Fibroblast of the conjunctiva (primary cell): Measurements from ENCODE around the gene SAMD4A.
A peak's percentile ranks its signal among the peaks of the same experiment; 100 is the strongest.

Source experiments
- DNase-seq: peaks from one replicate; pipeline ENCODE4 v3.0.0-alpha.2; 2010; ENCODE audit warnings: low read depth

SAMD4A gene

GRCh38 chr14:54632452-54632851 lies 65.5 kb downstream of the SAMD4A start:
- DNase-seq = no peak

DNA sequence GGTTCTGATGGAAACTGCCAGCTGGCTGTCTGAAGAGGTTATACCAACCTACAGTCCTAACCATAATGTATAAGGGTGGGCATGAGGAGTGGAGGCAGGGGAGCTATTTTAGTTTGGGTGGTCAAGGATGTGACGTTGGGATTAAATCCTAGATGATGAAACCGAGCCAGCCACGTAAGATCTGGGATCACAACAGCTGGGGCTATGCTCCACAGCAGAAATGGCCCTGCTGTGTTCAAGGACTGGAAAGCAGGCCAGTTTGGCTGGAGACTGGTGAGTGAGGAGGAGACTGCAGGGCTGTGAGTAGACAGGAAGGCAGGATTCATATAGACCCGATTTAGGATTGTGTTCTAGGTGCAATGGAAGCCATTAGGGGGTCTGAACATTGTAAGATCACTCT lies 66.1 kb downstream of the SAMD4A start:
- no peak for DNase-seq

DNA sequence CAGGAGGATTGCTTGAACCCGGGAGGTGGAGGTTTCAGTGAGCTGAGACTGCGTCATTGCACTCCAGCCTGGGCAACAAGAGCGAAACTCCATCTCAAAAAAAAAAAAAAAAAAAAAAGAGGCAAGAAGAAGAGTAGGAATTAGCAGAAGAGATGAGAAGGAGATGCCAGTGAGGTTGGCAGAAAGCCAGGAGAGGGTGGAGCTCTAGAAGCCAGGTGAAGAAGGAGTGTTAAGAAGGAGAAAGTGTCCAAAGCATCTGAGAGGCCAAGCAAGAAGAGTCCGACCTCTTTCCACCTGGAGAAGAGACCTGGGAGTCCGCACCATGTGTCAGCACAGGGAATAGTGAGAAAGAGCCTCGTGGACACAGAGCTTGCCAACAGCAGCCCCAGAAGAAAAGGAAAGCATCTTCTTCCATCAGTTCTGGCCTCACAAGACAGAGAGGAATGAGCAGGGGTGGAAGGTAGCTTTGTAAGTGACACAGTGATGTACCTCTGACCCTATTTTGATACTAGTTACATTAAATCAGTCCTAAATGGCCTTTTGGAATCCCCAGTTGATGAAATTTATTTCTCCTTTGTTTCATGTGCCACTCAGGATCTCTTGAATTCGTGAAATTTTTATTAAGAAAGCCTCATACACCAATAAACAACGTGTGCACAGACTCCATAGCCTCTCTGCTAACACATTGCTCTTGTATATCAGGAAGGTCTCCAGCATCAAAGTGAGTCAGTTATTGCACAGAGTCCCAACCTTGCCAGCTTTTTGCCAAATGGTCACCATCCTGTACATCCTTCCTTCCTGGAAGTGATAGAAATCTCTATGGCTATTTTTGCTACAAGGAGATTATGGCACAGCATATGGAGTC lies 70.6 kb downstream of the SAMD4A start:
- no peak for DNase-seq

DNA sequence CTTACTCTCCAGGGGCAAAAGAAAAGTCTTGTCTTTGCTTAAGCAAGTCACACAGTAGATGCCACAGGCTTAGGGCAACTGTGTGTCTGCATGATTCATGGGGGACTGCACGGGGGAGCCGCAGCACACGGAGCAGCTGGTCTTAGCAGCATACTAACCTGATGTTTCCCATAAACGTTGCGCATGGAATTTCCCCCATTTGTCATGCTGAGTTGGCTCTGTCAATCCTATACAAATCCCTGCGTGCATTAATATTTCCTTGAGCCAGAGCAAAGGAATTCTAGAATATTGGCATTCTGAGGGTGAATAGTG lies 71.2 kb downstream of the SAMD4A start:
- no peak for DNase-seq

DNA sequence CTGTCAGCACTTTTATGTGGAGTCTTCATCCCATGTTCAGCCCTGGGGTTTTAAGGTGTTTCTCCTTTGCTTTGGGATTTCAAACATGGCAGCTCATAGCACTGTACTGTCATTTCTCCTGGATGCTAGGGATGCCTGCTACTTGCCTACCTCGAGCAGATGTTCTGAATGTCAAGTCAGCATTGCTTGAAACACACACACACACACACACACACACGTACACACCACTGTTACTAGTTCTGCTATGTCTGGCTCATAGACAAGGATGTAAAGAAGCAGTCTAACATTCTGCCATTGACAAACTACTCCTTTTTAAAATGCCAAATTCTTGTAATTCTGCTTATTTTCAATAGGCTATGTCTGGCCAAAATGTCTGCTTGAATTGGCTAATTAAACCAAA lies 72.7 kb downstream of the SAMD4A start:
- DNase-seq = no peak

DNA sequence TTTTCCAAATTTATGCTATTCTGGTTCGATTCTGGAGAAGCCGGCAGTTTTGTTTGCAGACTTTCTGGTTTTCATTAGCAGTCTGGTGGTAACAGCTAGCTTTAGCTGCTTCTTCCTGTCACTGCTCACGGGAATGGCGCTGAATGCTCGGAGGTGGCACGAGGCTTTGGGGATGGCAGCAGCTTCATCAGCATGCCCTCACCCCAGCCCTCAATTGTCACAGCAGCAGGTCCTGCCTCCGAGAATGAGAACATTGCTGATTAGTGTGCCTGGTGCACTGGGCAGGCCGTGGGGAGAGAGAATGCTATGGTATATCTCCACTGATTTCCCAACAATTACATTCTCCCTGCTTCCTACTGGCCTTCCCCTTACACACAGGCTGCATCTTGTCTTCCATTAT lies 73.6 kb downstream of the SAMD4A start:
- no peak for DNase-seq

DNA sequence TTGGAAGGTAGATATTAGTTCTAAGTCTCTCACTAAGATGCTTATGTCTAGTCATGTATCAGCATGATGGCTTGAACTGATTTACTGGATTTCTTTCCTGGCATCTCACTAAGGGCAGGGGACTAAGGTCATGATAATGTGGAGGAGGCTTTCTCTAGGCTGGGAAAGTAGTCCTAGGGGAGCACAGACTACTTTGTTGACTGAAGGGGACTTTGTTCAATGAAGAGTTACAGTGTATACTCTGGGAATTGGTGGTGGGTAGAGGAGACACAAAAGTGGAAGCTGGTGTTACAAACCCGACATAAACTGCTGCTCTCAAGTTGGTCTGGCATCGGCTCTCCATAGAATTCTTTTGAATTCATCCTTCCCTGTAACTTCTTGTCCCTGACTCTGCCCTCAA lies 75.2 kb downstream of the SAMD4A start:
- DNase-seq = no peak

GRCh38 chr14:54642801-54643695 lies 76.1 kb downstream of the SAMD4A start:
- no peak for DNase-seq

DNA sequence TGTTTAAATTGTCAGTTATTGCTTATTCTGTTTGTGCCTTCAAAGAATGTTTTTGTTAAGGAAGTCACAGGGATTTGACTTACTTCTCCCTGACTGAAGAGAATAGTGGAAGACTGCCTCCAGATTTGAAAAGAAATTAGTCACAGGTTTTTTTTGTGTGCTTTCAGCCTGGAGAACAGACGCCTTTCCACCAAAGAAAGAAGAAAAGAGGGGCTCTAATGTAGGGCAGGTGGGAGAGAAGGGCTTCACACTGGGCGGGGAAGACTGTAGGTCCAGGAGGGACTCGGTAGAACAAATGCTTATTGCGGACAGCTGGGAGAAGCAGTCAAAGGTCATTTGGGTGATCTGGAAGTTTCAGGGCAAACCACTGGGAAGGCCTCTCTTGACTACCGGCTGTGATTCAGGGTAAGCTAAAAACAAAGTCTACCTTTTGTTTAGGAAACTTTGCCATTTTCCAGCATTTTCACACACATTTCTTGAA lies 76.8 kb downstream of the SAMD4A start:
- no peak for DNase-seq

DNA sequence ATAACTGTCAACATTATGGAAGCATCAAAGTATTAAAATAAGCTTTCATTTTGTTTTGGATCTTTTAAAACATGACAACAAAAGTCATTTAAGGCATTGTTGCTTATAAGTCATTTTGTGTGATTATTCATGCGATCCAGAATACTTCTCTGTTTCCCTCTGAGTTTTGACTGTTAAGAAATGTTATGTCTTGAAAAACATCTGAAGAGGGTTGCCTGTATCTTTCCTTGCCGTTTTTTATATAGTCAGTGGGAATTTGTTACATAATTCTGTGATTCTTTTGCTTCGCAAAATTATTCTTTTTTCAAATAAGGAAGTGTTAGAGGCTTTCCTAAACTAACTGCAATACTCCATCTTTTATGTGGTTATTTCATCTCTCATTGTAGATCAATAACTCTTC lies 78.7 kb downstream of the SAMD4A start:
- no peak for DNase-seq

DNA sequence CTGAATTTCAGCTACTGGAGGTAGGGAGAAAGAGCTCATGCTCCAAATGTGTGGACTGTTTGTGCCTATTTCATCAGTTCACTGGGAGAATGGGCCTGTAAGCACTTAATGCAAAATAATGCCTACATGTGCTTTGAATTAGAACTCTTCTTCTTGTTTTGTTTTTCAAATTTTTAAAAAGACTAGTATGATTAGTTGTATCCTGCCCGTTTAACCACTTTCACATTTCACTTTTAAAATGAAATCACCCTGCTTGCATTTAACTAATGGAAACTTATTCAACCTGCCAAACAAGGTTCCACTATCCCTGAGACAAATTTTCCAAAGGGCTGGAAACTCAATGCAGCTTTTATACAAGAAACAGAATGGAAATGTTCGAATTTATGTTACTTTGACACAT lies 79.7 kb downstream of the SAMD4A start:
- peak; percentile 56 for DNase-seq

DNA sequence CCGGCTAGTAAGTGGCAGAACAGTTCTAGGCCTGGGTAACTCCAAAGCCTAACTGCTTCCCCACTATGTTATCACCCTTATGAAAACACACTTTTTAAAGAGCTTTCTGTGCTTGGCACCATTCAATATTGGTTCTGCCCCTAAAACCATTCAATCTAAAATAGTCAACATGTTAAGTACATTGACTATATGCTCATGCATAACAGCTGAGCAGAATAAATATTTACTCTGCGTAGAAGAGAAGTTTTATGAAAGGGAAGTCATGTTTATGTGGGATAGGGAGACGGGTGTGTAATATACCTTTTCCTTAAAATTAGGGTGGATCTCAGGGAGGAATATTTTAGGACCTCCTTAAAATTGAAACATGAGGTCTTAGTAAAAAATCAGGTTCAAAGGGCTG lies 80.5 kb downstream of the SAMD4A start:
- no peak for DNase-seq

DNA sequence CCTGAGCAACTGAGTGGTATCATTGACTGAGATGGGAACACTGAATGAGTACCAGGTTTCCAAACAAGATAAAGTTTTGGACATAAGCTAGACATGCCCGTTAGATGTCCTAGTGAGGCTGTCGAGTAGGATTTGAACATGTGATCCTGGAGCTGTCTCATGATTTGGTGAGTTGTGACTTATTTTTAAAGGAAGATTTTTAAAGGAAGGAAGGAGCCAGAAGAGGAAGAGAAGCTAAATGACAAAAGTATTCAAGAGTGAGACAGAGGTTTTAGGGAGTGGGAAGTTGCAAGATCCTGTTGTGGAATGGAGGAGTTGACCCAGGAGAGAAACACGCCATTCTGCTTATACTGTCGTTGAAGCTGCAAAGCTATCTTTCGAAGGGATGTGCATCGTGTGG lies 82.1 kb downstream of the SAMD4A start:
- no peak for DNase-seq

DNA sequence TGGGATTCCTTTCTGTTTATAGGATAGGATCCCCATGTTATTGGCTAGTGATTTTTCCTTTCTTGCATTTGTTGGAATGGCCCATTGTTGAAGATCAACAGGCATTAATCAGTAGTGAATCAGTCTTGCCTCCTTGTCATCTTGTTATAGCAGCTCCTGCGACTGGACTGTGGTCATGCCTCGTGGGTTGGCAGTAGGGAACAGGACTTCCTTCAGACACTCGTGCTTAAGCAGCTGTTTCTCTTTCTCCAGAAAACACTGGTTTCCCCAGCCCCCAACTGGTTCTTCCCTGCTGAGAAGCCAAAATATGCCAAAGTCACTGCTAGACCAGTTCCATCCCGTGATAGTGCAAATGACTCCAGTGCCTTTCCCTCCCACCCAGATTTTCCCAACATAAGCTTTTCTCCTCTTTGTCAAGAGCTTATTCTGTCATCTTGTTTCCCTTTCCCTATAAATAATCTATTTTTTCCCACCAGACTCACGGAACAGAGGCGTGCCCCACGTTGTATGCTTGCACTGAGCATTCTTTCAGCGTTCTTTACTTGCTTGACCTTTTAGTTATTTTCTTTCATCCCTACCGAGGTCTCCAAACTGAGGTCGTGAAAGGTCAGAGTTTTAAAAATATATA lies 83.5 kb downstream of the SAMD4A start:
- no peak for DNase-seq

DNA sequence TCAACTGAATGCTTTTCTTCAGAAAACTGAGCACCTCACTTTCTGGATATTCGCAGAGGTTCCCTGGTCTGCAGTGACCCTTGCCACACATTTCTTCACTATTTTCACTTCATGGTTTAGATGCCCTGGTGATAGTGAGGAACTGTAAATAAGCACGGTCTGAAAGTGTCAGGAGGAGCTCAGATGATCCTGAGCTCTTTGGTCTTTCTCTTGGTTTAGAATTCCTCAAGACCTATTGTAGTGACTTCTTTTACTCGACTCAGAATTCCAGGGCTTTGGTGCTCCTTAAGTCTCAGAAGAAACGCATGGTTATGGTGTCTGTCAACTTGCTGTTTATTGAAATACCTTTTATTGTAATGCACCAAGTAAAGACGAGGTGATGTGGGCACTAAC lies 84.0 kb downstream of the SAMD4A start:
- DNase-seq = no peak

DNA sequence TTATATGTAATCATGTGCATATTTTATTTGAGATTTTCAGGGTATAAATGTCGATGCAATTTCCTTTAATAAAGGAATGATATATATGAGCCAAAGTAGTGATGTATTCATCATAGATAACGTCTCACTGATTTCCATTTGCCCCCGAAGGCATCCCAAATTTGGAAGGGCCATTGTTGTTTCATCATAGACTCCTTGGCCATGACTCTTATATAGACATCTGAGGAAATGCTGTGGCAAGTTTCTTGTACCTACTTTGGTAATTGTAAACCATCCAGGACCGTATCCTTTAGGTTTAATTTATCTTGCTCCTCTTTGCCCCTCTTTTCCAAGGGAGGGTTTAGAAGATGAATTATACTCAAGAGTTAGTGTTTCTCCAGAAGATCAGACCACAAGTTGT lies 84.7 kb downstream of the SAMD4A start:
- DNase-seq = no peak

- DNase-seq = peak; percentile 98
Measured at GRCh38 chr14:54652188-54652587, 85.3 kb downstream of the SAMD4A start.

GRCh38 chr14:54652605-54653052 lies 85.7 kb downstream of the SAMD4A start:
- DNase-seq = no peak

GRCh38 chr14:54653712-54654469 lies 87.0 kb downstream of the SAMD4A start:
- DNase-seq = no peak

- no peak for DNase-seq
Measured at GRCh38 chr14:54654605-54655004, 87.7 kb downstream of the SAMD4A start.

GRCh38 chr14:54658836-54659235 lies 91.9 kb downstream of the SAMD4A start:
- no peak for DNase-seq

DNA sequence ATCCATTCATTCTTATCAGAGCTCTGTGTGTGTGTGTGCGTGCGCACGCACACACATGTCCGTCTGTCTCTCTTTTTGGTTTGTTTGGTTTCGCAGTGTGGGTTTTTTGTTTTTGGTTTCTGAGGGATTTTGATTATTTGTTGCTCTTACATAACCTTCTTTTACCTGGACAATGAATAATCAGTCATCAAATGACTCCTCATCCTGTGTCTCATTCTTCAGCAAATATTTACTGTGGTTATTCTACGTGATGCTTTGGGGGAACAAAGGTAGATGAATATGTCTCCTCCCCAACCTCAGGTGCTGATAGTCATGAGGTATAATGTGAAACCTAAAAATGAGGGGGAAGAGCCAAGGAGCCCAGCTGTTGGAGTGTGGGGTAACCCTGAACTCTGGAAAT lies 92.4 kb downstream of the SAMD4A start:
- no peak for DNase-seq
